ENCODE results near the gene ZFP82.

- TF ChIP-seq CTCF (IDR thresholded peaks at IDR 0.05; ENCODE audit: low read depth, low read length) (no peak), EZH2phosphoT487 (IDR thresholded peaks at IDR 0.05; ENCODE audit: low read depth) (no peak)
Observed at GRCh38 chr19:36408101-36408500, 10.3 kb downstream of the ZFP82 start.
